Neural progenitor cell (in vitro differentiated cells): ENCODE measurements around the gene FBXL20.

ENCODE experiments used
- EZH2 ChIP-seq: fragments of 200-600 bp; sonication (generic); IDR thresholded peaks from 2 replicates; pipeline ENCODE4 v1.6.1; 2017; ENCODE audit warnings: antibody characterized with exemption, mild to moderate bottlenecking, moderate library complexity
- EZH2phosphoT487 ChIP-seq: fragments of 200-600 bp; sonication (generic); IDR thresholded peaks from 2 replicates; pipeline ENCODE4 v1.6.1; 2017; ENCODE audit warnings: antibody characterized with exemption
- TF ChIP-seq, protein P1 (sequence below): fragments of 200-600 bp; sonication (generic); IDR thresholded peaks from 2 replicates; pipeline ENCODE4 v1.5.1; 2017; ENCODE audit warnings: antibody characterized with exemption, mild to moderate bottlenecking

GRCh38 chr17:39361064-39361463 lies 40.4 kb downstream of the FBXL20 start:
- TF ChIP-seq, protein P1, sequence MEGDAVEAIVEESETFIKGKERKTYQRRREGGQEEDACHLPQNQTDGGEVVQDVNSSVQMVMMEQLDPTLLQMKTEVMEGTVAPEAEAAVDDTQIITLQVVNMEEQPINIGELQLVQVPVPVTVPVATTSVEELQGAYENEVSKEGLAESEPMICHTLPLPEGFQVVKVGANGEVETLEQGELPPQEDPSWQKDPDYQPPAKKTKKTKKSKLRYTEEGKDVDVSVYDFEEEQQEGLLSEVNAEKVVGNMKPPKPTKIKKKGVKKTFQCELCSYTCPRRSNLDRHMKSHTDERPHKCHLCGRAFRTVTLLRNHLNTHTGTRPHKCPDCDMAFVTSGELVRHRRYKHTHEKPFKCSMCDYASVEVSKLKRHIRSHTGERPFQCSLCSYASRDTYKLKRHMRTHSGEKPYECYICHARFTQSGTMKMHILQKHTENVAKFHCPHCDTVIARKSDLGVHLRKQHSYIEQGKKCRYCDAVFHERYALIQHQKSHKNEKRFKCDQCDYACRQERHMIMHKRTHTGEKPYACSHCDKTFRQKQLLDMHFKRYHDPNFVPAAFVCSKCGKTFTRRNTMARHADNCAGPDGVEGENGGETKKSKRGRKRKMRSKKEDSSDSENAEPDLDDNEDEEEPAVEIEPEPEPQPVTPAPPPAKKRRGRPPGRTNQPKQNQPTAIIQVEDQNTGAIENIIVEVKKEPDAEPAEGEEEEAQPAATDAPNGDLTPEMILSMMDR: no peak
- no peak for TF ChIP-seq EZH2
- no peak for TF ChIP-seq EZH2phosphoT487
